Activated CD4-positive, alpha-beta T cell treated with anti-CD3 and anti-CD28 coated beads, Interleukin-2, Interleukin-6, amounts not matched to agents 100 ng/mL and 50 ng/mL, durations not matched to agents 16 hours and 8 hours (primary cell): ENCODE data around the gene TLE5.
"Not testable (repeated sequence)": the region's sequence is repeated elsewhere in the genome, so short reads cannot be mapped to it uniquely, and the experiment has no call there.

Experiments
- DNase-seq: peaks from one replicate; pipeline ENCODE4 v3.0.0-alpha.2; 2020

The TLE5 gene

GRCh38 chr19:3095441-3096191 lies 33.3 kb upstream of the TLE5 start:
- peak; percentile 37 for DNase-seq

GRCh38 chr19:3094601-3095440 lies 32.5 kb upstream of the TLE5 start:
- DNase-seq = peak; percentile 39

- DNase-seq = not testable (repeated sequence)
Measured at GRCh38 chr19:3089299-3089855, 27.1 kb upstream of the TLE5 start.

- no peak for DNase-seq
Measured at GRCh38 chr19:3087769-3088168, 25.5 kb upstream of the TLE5 start.

GRCh38 chr19:3084943-3085342 lies 22.6 kb upstream of the TLE5 start:
- DNase-seq = no peak

- no peak for DNase-seq
Measured at GRCh38 chr19:3083964-3084363, 21.7 kb upstream of the TLE5 start.

- no peak for DNase-seq
Measured at GRCh38 chr19:3082331-3082730, 20.0 kb upstream of the TLE5 start.

GRCh38 chr19:3080286-3080685 lies 18.0 kb upstream of the TLE5 start:
- DNase-seq = no peak

- DNase-seq = no peak
Measured at GRCh38 chr19:3079578-3079977, 17.3 kb upstream of the TLE5 start.

GRCh38 chr19:3075605-3076431 lies 13.5 kb upstream of the TLE5 start:
- peak; percentile 79 for DNase-seq

GRCh38 chr19:3073931-3074595 lies 11.8 kb upstream of the TLE5 start:
- DNase-seq = no peak

GRCh38 chr19:3073159-3073563 lies 10.9 kb upstream of the TLE5 start:
- DNase-seq = no peak

- DNase-seq = no peak
Measured at GRCh38 chr19:3071768-3072167, 9.5 kb upstream of the TLE5 start.

- DNase-seq = no peak
Measured at GRCh38 chr19:3068071-3068470, 5.8 kb upstream of the TLE5 start.

GRCh38 chr19:3067563-3067962 lies 5.3 kb upstream of the TLE5 start:
- DNase-seq = no peak

GRCh38 chr19:3066482-3067049 lies 4.3 kb upstream of the TLE5 start:
- no peak for DNase-seq

- no peak for DNase-seq
Measured at GRCh38 chr19:3065675-3066357, 3.5 kb upstream of the TLE5 start.

GRCh38 chr19:3064011-3064330 lies 1.7 kb upstream of the TLE5 start:
- DNase-seq = no peak

- DNase-seq = peak; percentile 66
Measured at GRCh38 chr19:3061182-3062161, 823 bp downstream of the TLE5 start.

- DNase-seq = no peak
Measured at GRCh38 chr19:3060857-3061181, 1.5 kb downstream of the TLE5 start.

GRCh38 chr19:3059653-3060052 lies 2.6 kb downstream of the TLE5 start:
- DNase-seq = no peak
